HG03521 (cell line): ENCODE measurements around the gene HSP90AB1.
A peak's percentile ranks its signal among the peaks of the same experiment; 100 is the strongest.
"Not testable (repeated sequence)": the region's sequence is repeated elsewhere in the genome, so short reads cannot be mapped to it uniquely, and the experiment has no call there.

Experiments used
- ATAC-seq: cut with Tn5 transposase; IDR thresholded peaks from one replicate; pipeline ENCODE4 v1.9.1; 2021; ENCODE audit warnings: mild to moderate bottlenecking, moderate library complexity; ENCODE audit not compliant: unreplicated experiment

HSP90AB1 gene

DNA sequence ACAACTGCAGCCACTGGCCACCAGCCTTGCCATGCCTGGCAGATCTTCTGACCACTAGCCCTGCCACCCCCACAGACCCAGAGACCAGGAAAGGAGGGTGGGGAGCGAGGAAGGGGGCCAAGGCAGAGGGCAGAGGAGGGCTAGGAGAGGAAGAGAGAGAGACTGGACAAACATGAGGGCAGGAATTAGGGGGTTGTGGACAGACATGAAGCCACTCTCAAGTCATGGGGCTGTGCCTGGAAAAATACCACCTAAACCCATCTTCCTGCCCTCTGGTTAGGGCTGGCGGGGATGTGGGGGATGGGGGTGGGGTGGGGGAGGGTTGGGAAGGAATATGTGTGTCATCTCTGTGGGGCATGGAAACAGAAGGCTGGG, 25.0 kb upstream of the HSP90AB1 start:
- no peak for ATAC-seq

- no peak for ATAC-seq
These were observed 24.2 kb upstream of the HSP90AB1 start for GRCh38 chr6:44222486-44223318.

DNA sequence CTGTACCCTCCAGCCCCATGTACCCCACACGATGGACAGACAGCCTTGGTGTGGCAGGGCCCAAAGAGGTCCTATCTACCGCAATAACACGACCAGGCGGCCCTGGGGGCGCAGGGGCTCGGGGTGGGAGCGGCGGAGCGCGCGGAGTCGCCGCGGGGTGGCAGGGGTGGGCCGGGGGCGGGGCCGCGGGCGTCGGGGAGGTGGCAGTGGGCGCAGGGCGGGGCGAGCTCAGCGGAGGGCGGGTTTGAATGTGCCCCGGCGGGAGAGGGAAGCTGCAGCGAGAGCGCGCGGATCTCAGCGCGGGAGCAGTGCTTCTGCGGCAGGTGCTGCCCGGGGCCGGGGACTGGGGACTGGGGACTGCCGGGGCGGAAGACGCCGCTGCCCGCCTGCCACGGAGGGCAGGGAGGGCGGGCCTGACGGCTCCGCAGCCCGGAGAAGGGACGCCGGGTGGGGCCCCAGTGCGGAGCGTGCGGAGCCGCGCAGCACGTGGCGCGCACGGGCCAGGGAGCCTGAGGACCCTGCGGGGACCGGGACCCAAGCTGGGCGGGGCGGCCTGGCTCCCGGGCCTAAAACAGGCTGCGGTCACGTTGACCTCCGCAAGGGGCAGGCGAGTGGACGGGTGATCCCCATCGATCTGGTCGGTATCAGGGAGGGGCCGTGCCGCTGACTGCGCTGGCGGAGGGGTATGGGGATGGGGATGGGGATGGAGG, 23.4 kb upstream of the HSP90AB1 start, which contains the start of gene SLC29A1:
Gene SLC29A1 (plus strand): TSS at position 277 of the 710 bp plus-strand sequence. CDS start 3,719 bp downstream, outside the sequence.
- peak; percentile 41 for ATAC-seq

GRCh38 chr6:44224029-44224964, 22.6 kb upstream of the HSP90AB1 start:
- no peak for ATAC-seq

DNA sequence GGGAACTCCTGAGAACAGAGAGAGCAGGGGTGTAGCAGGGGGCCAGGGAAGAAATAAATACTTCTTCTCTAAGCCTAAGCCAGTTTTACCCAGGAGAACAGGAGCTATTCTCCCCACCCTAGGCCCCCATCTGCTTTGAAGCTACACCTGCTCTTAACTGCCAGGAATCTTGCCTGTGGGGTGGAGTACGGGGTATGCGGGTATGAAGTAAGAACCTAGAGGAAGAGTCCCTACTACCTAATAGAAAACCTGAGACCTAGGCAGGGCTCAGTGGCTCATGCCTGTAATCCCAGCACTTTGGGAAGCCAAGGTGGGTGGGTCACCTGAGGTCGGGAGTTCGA, 22.0 kb upstream of the HSP90AB1 start:
- ATAC-seq, result no peak

- no peak for ATAC-seq
These were observed 21.1 kb upstream of the HSP90AB1 start for GRCh38 chr6:44225579-44226325.

- no peak for ATAC-seq
These were observed 20.3 kb upstream of the HSP90AB1 start for GRCh38 chr6:44226368-44227147.

DNA sequence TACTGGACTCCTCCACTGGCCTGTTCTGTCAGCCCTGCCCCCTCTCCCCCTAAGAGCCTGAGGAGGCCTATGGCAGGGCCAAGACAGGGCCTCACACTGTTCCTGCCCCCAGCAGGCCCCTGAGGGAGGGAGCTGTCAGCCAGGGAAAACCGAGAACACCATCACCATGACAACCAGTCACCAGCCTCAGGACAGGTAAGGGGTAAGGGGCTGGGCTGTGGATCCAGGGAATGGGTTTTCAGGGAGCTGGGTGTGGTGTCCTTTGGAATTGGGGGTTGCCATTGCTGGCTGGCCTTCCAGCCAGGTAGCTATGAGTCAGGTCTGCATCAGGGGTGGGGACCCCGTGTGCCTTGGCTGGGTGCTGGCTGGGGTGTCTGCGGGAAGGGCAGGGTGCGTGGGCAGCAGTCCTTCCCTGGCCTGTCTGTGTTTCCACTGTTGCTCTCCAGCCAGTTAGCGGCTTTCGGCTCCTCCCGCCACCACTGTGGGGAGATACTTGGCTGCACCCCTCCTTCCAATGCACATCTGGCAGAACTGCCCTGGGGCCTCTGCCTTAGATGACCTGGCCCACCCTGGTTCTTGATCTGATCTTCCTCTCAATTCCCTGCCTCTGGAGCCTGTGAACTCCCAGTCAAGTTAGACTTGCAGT, 19.6 kb upstream of the HSP90AB1 start:
- ATAC-seq, result no peak

- ATAC-seq, result no peak
These were observed 18.9 kb upstream of the HSP90AB1 start for GRCh38 chr6:44228031-44228430.

- no peak for ATAC-seq
These were observed 18.5 kb upstream of the HSP90AB1 start for GRCh38 chr6:44228433-44228832.

- no peak for ATAC-seq
These were observed 18.1 kb upstream of the HSP90AB1 start for GRCh38 chr6:44228836-44229235.

DNA sequence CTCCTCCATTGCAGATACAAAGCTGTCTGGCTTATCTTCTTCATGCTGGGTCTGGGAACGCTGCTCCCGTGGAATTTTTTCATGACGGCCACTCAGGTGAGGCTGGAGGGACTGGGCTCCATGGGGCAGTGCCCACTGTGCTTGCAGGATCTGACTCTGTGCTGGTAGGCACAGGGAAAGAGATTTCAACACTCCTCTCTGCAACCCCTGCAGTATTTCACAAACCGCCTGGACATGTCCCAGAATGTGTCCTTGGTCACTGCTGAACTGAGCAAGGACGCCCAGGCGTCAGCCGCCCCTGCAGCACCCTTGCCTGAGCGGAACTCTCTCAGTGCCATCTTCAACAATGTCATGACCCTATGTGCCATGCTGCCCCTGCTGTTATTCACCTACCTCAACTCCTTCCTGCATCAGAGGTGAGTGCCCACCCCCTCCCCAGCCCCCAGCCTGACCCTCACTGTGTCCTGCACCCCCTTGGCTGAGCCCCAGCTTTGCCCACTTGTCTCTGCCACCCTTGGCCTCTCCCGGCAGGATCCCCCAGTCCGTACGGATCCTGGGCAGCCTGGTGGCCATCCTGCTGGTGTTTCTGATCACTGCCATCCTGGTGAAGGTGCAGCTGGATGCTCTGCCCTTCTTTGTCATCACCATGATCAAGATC, 17.4 kb upstream of the HSP90AB1 start:
- ATAC-seq, result no peak

GRCh38 chr6:44230034-44230675, 16.7 kb upstream of the HSP90AB1 start:
- no peak for ATAC-seq

DNA sequence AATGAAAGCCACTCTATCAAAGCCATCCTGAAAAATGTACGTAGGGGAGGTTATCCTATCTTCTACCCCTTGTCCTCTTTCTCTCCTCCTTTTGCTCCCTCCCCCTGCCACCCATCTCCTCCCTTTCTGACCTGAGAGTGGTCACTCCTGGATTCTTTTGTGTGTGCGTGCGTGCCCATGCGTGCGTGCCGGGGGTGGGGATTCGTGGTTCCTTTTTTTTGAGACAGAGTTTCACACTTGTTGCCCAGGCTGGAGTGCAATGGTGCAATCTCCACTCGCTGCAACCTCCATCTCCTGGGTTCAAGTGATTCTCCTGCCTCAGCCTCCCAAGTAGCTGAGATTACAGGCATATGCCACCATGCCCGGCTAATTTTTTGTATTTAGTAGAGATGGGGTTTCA, 15.5 kb upstream of the HSP90AB1 start:
- ATAC-seq, result not testable (repeated sequence)

DNA sequence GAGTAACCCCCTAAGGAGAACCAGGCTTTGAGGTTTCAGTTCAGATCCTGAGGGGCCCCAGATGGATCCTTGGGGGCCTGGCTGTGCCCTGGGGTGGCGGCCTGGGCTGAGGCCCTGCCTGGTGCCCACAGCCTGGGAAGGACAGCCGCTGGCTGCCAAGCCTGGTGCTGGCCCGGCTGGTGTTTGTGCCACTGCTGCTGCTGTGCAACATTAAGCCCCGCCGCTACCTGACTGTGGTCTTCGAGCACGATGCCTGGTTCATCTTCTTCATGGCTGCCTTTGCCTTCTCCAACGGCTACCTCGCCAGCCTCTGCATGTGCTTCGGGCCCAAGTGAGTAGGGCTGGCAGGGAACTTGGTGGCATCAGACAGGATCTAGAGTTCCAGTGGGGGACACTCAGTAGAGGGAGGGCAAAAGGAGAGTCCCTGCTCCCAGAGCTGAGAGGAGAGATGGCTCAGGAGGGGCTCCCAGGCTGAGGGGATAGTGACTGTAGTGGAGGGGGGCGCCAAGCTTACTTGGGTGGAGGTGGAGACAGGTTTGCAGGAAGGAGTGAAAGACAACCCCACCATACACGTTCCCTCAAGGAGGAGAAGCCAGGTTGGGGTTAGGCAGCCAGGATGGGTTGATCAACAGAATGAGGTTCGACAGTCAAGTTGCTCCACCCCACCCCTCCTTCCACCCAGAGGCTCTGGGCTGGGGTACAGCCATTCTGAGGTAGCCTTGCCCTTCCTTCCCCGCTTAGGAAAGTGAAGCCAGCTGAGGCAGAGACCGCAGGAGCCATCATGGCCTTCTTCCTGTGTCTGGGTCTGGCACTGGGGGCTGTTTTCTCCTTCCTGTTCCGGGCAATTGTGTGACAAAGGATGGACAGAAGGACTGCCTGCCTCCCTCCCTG, 14.0 kb upstream of the HSP90AB1 start:
- no peak for ATAC-seq

DNA sequence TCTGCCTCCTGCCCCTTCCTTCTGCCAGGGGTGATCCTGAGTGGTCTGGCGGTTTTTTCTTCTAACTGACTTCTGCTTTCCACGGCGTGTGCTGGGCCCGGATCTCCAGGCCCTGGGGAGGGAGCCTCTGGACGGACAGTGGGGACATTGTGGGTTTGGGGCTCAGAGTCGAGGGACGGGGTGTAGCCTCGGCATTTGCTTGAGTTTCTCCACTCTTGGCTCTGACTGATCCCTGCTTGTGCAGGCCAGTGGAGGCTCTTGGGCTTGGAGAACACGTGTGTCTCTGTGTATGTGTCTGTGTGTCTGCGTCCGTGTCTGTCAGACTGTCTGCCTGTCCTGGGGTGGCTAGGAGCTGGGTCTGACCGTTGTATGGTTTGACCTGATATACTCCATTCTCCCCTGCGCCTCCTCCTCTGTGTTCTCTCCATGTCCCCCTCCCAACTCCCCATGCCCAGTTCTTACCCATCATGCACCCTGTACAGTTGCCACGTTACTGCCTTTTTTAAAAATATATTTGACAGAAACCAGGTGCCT, 13.3 kb upstream of the HSP90AB1 start:
- no peak for ATAC-seq
